Glutamatergic neuron (in vitro differentiated cells): Measurements from ENCODE around the gene ADGRA3. TPM values are rescaled to one million over a fixed set of nuclear protein-coding genes. Genes with fewer than 3 reads are reported as not detected.

Experiments used
- DNase-seq: peaks from one replicate; pipeline ENCODE4 v3.0.0; 2022
- H3K27ac Mint-ChIP-seq: one replicate; pipeline ENCODE4 v1.8.0; 2020; ENCODE audit warnings: mild to moderate bottlenecking, mixed read lengths, inconsistent platforms; ENCODE audit not compliant: unreplicated experiment
- H3K27me3 Mint-ChIP-seq: one replicate; pipeline ENCODE4 v1.8.0; 2020; ENCODE audit warnings: mild to moderate bottlenecking, moderate library complexity, mixed read lengths, inconsistent platforms; ENCODE audit not compliant: unreplicated experiment
- H3K36me3 Mint-ChIP-seq: one replicate; pipeline ENCODE4 v1.8.0; 2020; ENCODE audit warnings: mild to moderate bottlenecking, mixed read lengths, inconsistent platforms; ENCODE audit not compliant: unreplicated experiment
- H3K4me1 Mint-ChIP-seq: one replicate; pipeline ENCODE4 v1.8.0; 2020; ENCODE audit warnings: mild to moderate bottlenecking, low read depth, mixed read lengths, inconsistent platforms; ENCODE audit not compliant: unreplicated experiment
- H3K4me3 Mint-ChIP-seq: one replicate; pipeline ENCODE4 v1.8.0; 2020; ENCODE audit warnings: mild to moderate bottlenecking, mixed read lengths, inconsistent platforms; ENCODE audit not compliant: unreplicated experiment
- H3K9me3 Mint-ChIP-seq: one replicate; pipeline ENCODE4 v1.8.0; 2020; ENCODE audit warnings: mild to moderate bottlenecking, moderate library complexity, mixed read lengths, inconsistent platforms; ENCODE audit not compliant: unreplicated experiment
- CTCF ChIP-seq: fragments of 200-600 bp; sonication (generic); IDR thresholded peaks from one replicate; pipeline ENCODE4 v1.5.0; 2021; ENCODE audit not compliant: partially characterized antibody, unreplicated experiment
- total RNA-seq: library from RNA; stranded (reverse); fragmentation: NEBNext Ultra II Directional; extraction: Animal tissue kit (Norgen Biotek cat#: 25700); gene quantifications from one replicate; pipeline ENCODE4 v1.2.1, GENCODE V29; 2021; ENCODE audit not compliant: unreplicated experiment

Gene ADGRA3
- total RNA-seq, 1 donor from 2014 or later, result 76.2 TPM

- no peaks in the 10 kb centered on the region for H3K36me3 Mint-ChIP-seq
- H3K27me3 Mint-ChIP-seq, result peaks cover 2% of the 10 kb centered on the region
- H3K4me1 Mint-ChIP-seq, result no peaks in the 10 kb centered on the region
- no peak overlapping the region for H3K4me3 Mint-ChIP-seq
- DNase-seq, result no peak
- H3K9me3 Mint-ChIP-seq, result peaks cover 7% of the 10 kb centered on the region
- no peak overlapping the region for H3K27ac Mint-ChIP-seq
- no peak for TF ChIP-seq CTCF
These were observed 152.8 kb downstream of the ADGRA3 start for GRCh38 chr4:22363036-22363435.

DNA sequence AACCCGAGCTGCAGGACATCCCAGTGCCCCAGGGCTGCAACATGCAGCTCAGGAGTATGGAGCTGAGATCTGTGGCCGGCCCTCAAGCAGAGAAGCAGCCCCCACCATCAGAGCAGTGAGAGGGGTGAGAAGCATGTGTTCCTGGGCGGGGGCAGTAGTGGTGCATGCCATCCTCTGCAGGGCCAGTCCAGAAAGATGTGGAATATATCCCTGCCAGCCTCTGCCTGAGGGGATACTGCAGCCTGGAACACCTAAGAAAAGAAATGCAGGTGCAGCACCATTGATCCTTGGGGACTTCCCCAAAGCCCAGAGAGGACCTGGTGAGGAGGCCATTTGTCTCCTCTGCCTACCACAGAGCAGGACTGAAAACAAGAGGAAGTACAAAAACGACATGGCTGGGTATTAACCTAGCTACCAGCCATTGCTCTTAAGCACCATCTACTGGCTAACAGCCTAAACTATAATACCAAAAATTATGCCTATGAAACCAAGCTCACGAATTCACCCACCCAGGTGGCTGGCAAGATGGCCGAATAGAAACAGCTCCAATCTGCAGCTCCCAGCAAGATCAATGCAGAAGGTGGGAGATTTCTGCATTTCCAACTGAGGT, 158.8 kb downstream of the ADGRA3 start:
- H3K9me3 Mint-ChIP-seq, result peaks cover 7% of the 10 kb centered on the region

GRCh38 chr4:22348410-22348809, 167.5 kb downstream of the ADGRA3 start:
- Mint-ChIP-seq H3K27me3 (peaks cover 3% of the 10 kb centered on the region), H3K4me1 (no peaks in the 10 kb centered on the region), H3K4me3 (no peak overlapping the region), H3K27ac (no peak overlapping the region), H3K36me3 (no peaks in the 10 kb centered on the region), H3K9me3 (peaks cover 2% of the 10 kb centered on the region)
- no peak for DNase-seq
- TF ChIP-seq CTCF, result no peak

More for the DNA sequence above, 158.8 kb downstream of the ADGRA3 start:
- Mint-ChIP-seq H3K36me3 (no peaks in the 10 kb centered on the region), H3K4me3 (no peak overlapping the region), H3K27ac (peak overlapping the region; percentile 23), H3K4me1 (peaks cover 2% of the 10 kb centered on the region), H3K27me3 (peaks cover 2% of the 10 kb centered on the region)
- TF ChIP-seq CTCF, result no peak
- DNase-seq, result no peak

DNA sequence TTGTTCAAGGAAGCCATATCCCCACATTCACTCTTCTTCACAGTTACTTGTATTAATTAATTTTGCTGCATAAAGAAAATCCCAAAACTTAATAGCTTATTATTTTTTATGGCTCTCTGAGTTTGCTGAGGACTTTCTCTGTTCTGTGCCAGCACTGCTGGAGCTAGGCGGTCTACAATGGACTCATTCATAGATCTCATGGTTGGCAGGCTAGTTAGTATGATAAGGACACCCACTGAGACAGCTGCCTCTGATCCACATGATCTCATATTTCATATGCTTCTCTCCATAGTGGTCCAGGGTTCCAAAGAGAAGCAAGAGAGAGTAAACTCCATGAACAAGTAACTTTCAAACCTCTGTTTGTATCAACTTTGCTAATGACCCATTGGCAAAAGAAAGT, 170.2 kb downstream of the ADGRA3 start:
- peaks cover 4% of the 10 kb centered on the region for H3K9me3 Mint-ChIP-seq
- TF ChIP-seq CTCF, result no peak
- no peak for DNase-seq
- no peaks in the 10 kb centered on the region for H3K4me1 Mint-ChIP-seq
- no peaks in the 10 kb centered on the region for H3K36me3 Mint-ChIP-seq
- peaks cover 1% of the 10 kb centered on the region for H3K27me3 Mint-ChIP-seq
- no peak overlapping the region for H3K27ac Mint-ChIP-seq
- no peak overlapping the region for H3K4me3 Mint-ChIP-seq

DNA sequence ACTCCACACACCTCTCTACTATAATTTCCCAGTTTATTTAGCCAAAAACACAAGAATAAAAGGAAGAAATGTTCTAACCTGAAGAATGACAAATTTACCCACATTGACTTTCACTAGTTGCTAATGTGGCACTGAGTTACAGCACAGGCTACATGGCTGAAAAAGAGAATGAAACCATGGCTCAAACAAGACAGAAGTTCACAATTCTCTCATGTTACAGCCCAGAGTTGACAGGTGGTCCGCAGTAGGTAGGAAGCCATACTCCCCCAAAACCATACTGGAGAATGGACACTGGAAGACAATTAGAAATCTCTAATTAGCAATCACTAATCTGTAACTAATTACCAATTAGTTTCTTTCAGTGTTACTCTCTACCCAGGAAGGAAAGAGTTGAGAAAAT, 170.8 kb downstream of the ADGRA3 start:
- Mint-ChIP-seq H3K36me3 (no peaks in the 10 kb centered on the region), H3K27ac (no peak overlapping the region), H3K4me3 (no peak overlapping the region), H3K4me1 (no peaks in the 10 kb centered on the region), H3K27me3 (peaks cover under 1% of the 10 kb centered on the region), H3K9me3 (peaks cover 4% of the 10 kb centered on the region)
- no peak for TF ChIP-seq CTCF
- DNase-seq, result no peak
